ENCODE results near the gene PPIA. TPM values are rescaled to one million over a fixed set of nuclear protein-coding genes. Genes with fewer than 3 reads are reported as not detected.

PPIA gene
- total RNA-seq, result 100 to 1,000 TPM; 411 to 510 (median 490) TPM
- 1,145 TPM for polyA plus RNA-seq
- long read RNA-seq, donor 1, transcript PPIA-204 (5 exons, 2,238 nt), result major isoform, 280 of 292 reads
- long read RNA-seq, donor 1, partial matches to known transcripts, result 5 of 292 reads
- long read RNA-seq, donor 1, other reads (novel, unspliced or antisense), result 4 of 292 reads
- long read RNA-seq, donor 2, transcript PPIA-204 (5 exons, 2,238 nt), result major isoform, 282 of 294 reads
- long read RNA-seq, donor 2, partial matches to known transcripts, result 5 of 294 reads
- long read RNA-seq, donor 2, other reads (novel, unspliced or antisense), result 5 of 294 reads
- long read RNA-seq, donor 3, transcript PPIA-204 (5 exons, 2,238 nt), result major isoform, 348 of 365 reads
- long read RNA-seq, donor 3, transcript PPIA-208 (6 exons, 907 nt), result minor isoform, 5 of 365 reads
- long read RNA-seq, donor 3, partial matches to known transcripts, result 5 of 365 reads
- long read RNA-seq, donor 3, other reads (novel, unspliced or antisense), result 5 of 365 reads
- long read RNA-seq, donor 4, transcript PPIA-204 (5 exons, 2,238 nt), result major isoform, 219 of 231 reads
- long read RNA-seq, donor 4, partial matches to known transcripts, result 4 of 231 reads
- long read RNA-seq, donor 4, other reads (novel, unspliced or antisense), result 5 of 231 reads

DNA sequence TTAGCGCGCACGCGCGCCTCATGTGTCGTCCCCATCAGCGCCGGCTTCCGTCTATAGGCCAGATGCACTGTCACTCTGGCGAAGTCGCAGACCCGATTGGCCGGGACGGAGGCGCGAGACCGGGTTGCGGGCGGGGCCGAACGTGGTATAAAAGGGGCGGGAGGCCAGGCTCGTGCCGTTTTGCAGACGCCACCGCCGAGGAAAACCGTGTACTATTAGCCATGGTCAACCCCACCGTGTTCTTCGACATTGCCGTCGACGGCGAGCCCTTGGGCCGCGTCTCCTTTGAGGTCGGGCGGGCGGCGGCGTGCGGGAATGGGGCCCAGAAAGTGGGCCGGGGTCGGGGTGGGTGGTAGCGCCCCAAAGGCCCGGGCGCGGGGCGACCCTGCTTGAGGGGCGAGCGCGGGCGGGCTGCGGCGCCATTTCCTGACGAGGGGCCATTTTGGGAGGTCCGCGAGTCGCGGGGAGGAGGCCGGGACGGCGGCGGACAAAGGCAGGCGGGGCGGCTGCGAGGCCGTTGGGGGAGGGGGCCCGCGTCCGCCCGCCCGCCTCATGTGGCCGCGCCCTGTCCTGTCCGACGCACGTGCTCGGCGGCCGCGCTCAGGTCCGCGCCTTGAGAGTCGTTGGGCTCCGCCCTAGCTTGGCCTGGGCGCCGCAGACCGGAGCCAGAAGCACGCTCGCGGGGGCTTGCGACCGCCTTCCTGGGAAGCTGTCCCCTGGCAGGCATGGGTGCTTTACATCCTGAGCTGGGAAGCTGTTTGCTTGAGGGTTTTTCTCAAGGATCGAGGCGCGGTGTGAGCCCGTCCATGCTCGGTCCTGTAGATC lies at the start of gene PPIA:
PPIA (plus strand) TSS at position 178 of the 825 bp plus-strand sequence; CDS start at position 222, 44 bp downstream.
- ATAC-seq, result peak; percentile 96
- Histone ChIP-seq H3K27me3 (ENCODE audit: control insufficient read depth, insufficient read depth) (no peaks in the 10 kb centered on the region), H3K27ac (ENCODE audit: low read length) (peak within 1 kb of the TSS; percentile 99), H3K4me1 (ENCODE audit: control insufficient read depth, insufficient read depth, low read length) (no peaks in the 10 kb centered on the region), H3K9me3 (ENCODE audit: control insufficient read depth, low read length) (no peaks in the 10 kb centered on the region), H3K4me3 (ENCODE audit: low read length) (peak within 1 kb of the TSS; percentile 83)
- intact Hi-C loops (cut with DNase I), result loop anchor here in 1 of 4 donors (5.0 kb wide), 1 partner anchor 51 kb away; the partner anchor contains the start of gene H2AZ2
- peak; percentile 99 to 100 (median 100) for DNase-seq
- under 1% methylated on average over 99 of the region's 99 CpGs for WGBS

- ATAC-seq, result peak; percentile 99
- H3K4me3 ChIP-seq (ENCODE audit: low read length), result peak within 1 kb of the TSS; percentile 97
- WGBS, result 1% methylated on average over 92 of the region's 92 CpGs
- intact Hi-C loops (cut with DNase I), result no loop called here
- no peaks in the 10 kb centered on the region for H3K27me3 ChIP-seq (ENCODE audit: control insufficient read depth, insufficient read depth)
- H3K4me1 ChIP-seq (ENCODE audit: control insufficient read depth, insufficient read depth, low read length), result peaks cover 15% of the 10 kb centered on the region
- no peaks in the 10 kb centered on the region for H3K9me3 ChIP-seq (ENCODE audit: control insufficient read depth, low read length)
- DNase-seq, result peak; percentile 93 to 98 (median 97)
- H3K27ac ChIP-seq (ENCODE audit: low read length), result peak within 1 kb of the TSS; percentile 99
Measured at GRCh38 chr7:44748045-44748947, 48.2 kb upstream of the PPIA start, which contains the start of gene ZMIZ2. ZMIZ2 (plus strand) TSS chr7:44748847; CDS start chr7:44756250, 7,403 bp downstream.

- H3K4me1 ChIP-seq (ENCODE audit: control insufficient read depth, insufficient read depth, low read length), result peaks cover 15% of the 10 kb centered on the region
- H3K9me3 ChIP-seq (ENCODE audit: control insufficient read depth, low read length), result no peaks in the 10 kb centered on the region
- intact Hi-C loops (cut with DNase I), result no loop called here
Measured at GRCh38 chr7:44748948-44749731, 47.3 kb upstream of the PPIA start.

DNA sequence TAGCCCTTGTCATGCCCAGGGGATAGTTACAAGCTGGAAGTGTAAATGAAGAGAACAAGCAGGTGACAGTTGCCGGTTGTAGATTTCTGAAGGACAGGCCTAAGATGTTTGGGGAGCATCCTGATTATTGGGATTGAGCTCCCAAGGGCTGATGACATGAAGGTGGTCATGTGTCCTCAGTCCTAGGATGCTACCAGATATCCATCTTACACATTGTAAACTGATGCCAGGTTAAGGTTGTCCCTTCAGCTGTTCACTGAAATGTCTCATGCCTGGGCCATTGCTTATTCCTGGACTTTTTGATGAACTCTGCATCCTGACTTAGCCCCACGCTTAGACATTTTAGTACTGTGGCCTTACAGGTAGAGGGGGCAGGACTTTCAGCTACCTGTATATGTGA lies 46.5 kb upstream of the PPIA start:
- Histone ChIP-seq H3K4me1 (ENCODE audit: control insufficient read depth, insufficient read depth, low read length) (peaks cover 21% of the 10 kb centered on the region), H3K27me3 (ENCODE audit: control insufficient read depth, insufficient read depth) (no peaks in the 10 kb centered on the region), H3K9me3 (ENCODE audit: control insufficient read depth, low read length) (no peaks in the 10 kb centered on the region), H3K27ac (ENCODE audit: low read length) (no peak overlapping the region), H3K4me3 (ENCODE audit: low read length) (peak overlapping the region; percentile 97)
- no peak for DNase-seq
- intact Hi-C loops (cut with DNase I), result loop anchor here in 1 of 4 donors (10.0 kb wide), 1 partner anchor 165 kb away; the partner anchor contains the start of gene TMED4
- 93% methylated on average over 2 of the region's 2 CpGs for WGBS
- no peak for ATAC-seq

More at GRCh38 chr7:44748948-44749731, 47.3 kb upstream of the PPIA start:
- ATAC-seq (peak in 1 of 2 donors; percentile 0), DNase-seq (peak; percentile 34 to 59 (median 58))
- peak overlapping the region; percentile 97 for H3K4me3 ChIP-seq (ENCODE audit: low read length)
- peak overlapping the region; percentile 54 for H3K27ac ChIP-seq (ENCODE audit: low read length)
- 2% methylated on average over 60 of the region's 60 CpGs for WGBS
- H3K27me3 ChIP-seq (ENCODE audit: control insufficient read depth, insufficient read depth), result no peaks in the 10 kb centered on the region

DNA sequence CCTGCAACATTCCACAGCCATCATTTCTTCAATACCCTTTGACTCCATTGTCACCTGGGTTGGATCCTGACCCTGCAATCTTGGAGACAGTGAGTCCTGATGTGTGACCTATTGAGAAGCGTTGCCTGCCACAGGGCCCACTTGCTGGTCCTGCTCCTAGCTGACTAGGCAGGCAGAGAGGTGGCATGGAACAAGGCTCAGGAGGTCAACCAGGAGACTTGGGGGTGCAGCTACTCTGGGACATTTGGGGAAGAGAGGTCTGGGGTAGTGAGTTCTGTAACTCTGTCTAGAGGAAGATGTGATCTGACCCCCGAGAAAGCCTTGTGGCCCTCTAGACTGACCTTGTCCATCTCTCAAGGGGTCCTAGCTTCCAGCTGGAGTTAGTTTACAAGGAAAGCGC lies 46.1 kb upstream of the PPIA start:
- no peak for ATAC-seq
- no peaks in the 10 kb centered on the region for H3K9me3 ChIP-seq (ENCODE audit: control insufficient read depth, low read length)
- H3K27me3 ChIP-seq (ENCODE audit: control insufficient read depth, insufficient read depth), result no peaks in the 10 kb centered on the region
- peaks cover 25% of the 10 kb centered on the region for H3K4me1 ChIP-seq (ENCODE audit: control insufficient read depth, insufficient read depth, low read length)
- 91% methylated on average over 3 of the region's 3 CpGs for WGBS
- no peak overlapping the region for H3K4me3 ChIP-seq (ENCODE audit: low read length)
- H3K27ac ChIP-seq (ENCODE audit: low read length), result no peak overlapping the region
- intact Hi-C loops (cut with DNase I), result loop anchor here in 1 of 4 donors (10.0 kb wide), 1 partner anchor 166 kb away; the partner anchor contains the start of gene TMED4
- no peak for DNase-seq

DNA sequence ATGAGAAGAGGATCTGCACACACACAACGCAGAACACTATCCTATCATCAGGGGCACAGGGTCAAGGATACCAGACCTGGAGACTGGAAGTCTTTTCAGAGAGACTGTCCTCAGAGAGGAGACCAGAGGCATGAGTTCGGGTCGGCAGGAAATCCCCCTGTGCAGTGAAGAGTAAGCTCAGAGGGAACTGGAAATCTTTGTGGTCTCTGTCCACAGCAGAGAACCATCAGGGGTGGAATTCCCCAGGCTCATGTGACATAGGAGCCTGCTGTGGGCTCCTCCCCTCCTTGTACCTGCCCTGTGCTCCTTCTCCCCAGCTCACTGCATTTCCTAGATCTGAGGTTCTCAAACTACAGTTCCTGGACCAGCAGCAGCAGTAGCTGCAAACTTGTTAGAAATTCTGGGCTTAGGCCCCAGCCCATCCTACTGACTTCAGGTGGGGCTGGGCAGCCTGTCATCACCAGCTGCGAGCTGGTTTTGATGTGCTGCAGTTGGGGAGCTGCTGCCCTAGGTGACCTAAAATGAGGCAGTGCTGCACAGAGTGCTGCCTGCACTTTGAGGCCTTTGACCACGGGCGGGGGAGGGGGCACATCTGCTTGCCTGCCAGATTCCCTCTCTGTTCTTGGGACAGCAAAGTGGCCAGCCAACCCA lies 45.4 kb upstream of the PPIA start:
- Histone ChIP-seq H3K4me1 (ENCODE audit: control insufficient read depth, insufficient read depth, low read length) (peaks cover 31% of the 10 kb centered on the region), H3K4me3 (ENCODE audit: low read length) (no peak overlapping the region), H3K27ac (ENCODE audit: low read length) (no peak overlapping the region), H3K9me3 (ENCODE audit: control insufficient read depth, low read length) (no peaks in the 10 kb centered on the region), H3K27me3 (ENCODE audit: control insufficient read depth, insufficient read depth) (no peaks in the 10 kb centered on the region)
- intact Hi-C loops (cut with DNase I), result loop anchor here in 1 of 4 donors (10.0 kb wide), 1 partner anchor 166 kb away; the partner anchor contains the start of gene TMED4
- ATAC-seq (no peak), DNase-seq (peak in 1 of 3 donors; percentile 62)
- WGBS, result 42% methylated on average over 6 of the region's 6 CpGs

- ATAC-seq (no peak), DNase-seq (no peak)
- WGBS, result 90% methylated on average over 2 of the region's 2 CpGs
- H3K27me3 ChIP-seq (ENCODE audit: control insufficient read depth, insufficient read depth), result no peaks in the 10 kb centered on the region
- peaks cover 38% of the 10 kb centered on the region for H3K4me1 ChIP-seq (ENCODE audit: control insufficient read depth, insufficient read depth, low read length)
- H3K4me3 ChIP-seq (ENCODE audit: low read length), result no peak overlapping the region
- no peaks in the 10 kb centered on the region for H3K9me3 ChIP-seq (ENCODE audit: control insufficient read depth, low read length)
- no peak overlapping the region for H3K27ac ChIP-seq (ENCODE audit: low read length)
- intact Hi-C loops (cut with DNase I), result loop anchor here in 1 of 4 donors (10.0 kb wide), 1 partner anchor 168 kb away; the partner anchor contains the start of gene TMED4
Measured at GRCh38 chr7:44752822-44753221, 43.7 kb upstream of the PPIA start.

- H3K27me3 ChIP-seq (ENCODE audit: control insufficient read depth, insufficient read depth), result no peaks in the 10 kb centered on the region
- intact Hi-C loops (cut with DNase I), result loop anchor here in 1 of 4 donors (10.0 kb wide), 1 partner anchor 170 kb away; the partner anchor contains the start of gene TMED4
- WGBS, result 91% methylated on average over 11 of the region's 11 CpGs
- ATAC-seq (peak in 1 of 2 donors; percentile 4), DNase-seq (no peak)
- no peaks in the 10 kb centered on the region for H3K9me3 ChIP-seq (ENCODE audit: control insufficient read depth, low read length)
- H3K27ac ChIP-seq (ENCODE audit: low read length), result no peak overlapping the region
- H3K4me1 ChIP-seq (ENCODE audit: control insufficient read depth, insufficient read depth, low read length), result peaks cover 34% of the 10 kb centered on the region
- no peak overlapping the region for H3K4me3 ChIP-seq (ENCODE audit: low read length)
Measured at GRCh38 chr7:44754802-44755697, 41.4 kb upstream of the PPIA start.
